Lung (tissue), 10 donors: ENCODE results near the gene POM121C. TPM values are rescaled to one million over a fixed set of nuclear protein-coding genes. Genes with fewer than 3 reads are reported as not detected.
"Not testable (repeated sequence)": the region's sequence is repeated elsewhere in the genome, so short reads cannot be mapped to it uniquely, and the experiment has no call there.

Experiments
- ATAC-seq: fragments of 200-7000 bp; cut with Tn5 transposase; one replicate; pipeline ENCODE4 v1.9.1; 2020; ENCODE audit warnings: moderate number of reproducible peaks; ENCODE audit not compliant: insufficient read depth, low FRiP score
- DNase-seq, 3 donors: peaks; one replicate each; pipeline ENCODE4 v3.0.0-alpha.2; 2013 to 2017
- H3K27ac ChIP-seq, 2 donors: one replicate each; pipeline ENCODE4 v1.5.1; 2013; ENCODE audit warnings: mild to moderate bottlenecking in 2 of 2, moderate library complexity in 2 of 2, control low read depth in 1 of 2, inconsistent platforms in 1 of 2, low read depth in 1 of 2, low read length in 1 of 2
- H3K27me3 ChIP-seq, 3 donors: one replicate each; pipeline ENCODE4 v1.5.1; 2013; ENCODE audit warnings: low read length in 2 of 3; ENCODE audit not compliant: control insufficient read depth in 3 of 3, insufficient read depth in 3 of 3
- H3K36me3 ChIP-seq, 4 donors: one replicate each; pipeline ENCODE4 v1.5.1; 2013; ENCODE audit warnings: low read length in 4 of 4, mild to moderate bottlenecking in 1 of 4, moderate library complexity in 1 of 4; ENCODE audit not compliant: control insufficient read depth in 4 of 4, insufficient read depth in 4 of 4
- H3K4me1 ChIP-seq, 5 donors: one replicate each; pipeline ENCODE4 v1.5.1; 2013; ENCODE audit warnings: low read length in 5 of 5, mild to moderate bottlenecking in 2 of 5, moderate library complexity in 1 of 5; ENCODE audit not compliant: control insufficient read depth in 5 of 5, insufficient read depth in 5 of 5
- H3K4me3 ChIP-seq: one replicate; pipeline ENCODE4 v1.5.1; 2013; ENCODE audit warnings: mild to moderate bottlenecking, control low read depth, moderate library complexity
- H3K9ac ChIP-seq, 2 donors: one replicate each; pipeline ENCODE4 v1.5.1; 2013; ENCODE audit warnings: low read length in 2 of 2, control low read depth in 1 of 2; ENCODE audit not compliant: insufficient read depth in 1 of 2
- H3K9me3 ChIP-seq, 4 donors: one replicate each; pipeline ENCODE4 v1.5.1; 2013; ENCODE audit warnings: low read length in 3 of 4, mild to moderate bottlenecking in 1 of 4, moderate library complexity in 1 of 4; ENCODE audit not compliant: control insufficient read depth in 4 of 4, insufficient read depth in 3 of 4
- WGBS, 2 donors: extraction: QIAGEN DNeasy Blood & Tissue Kit; methylation state at CpG; one replicate each; pipeline ENCODE4 v1.1.7; 2013; 5-methylcytosine and 5-hydroxymethylcytosine counted together
- polyA plus RNA-seq, 2 donors: library from polyadenylated mRNA; stranded (reverse); fragments of 200-250 nt; gene quantifications; one replicate each; pipeline ENCODE4 v1.2.1, GENCODE V29; 2013
- total RNA-seq, 2 donors: library from RNA; depleted of rRNA in 1 of 2; stranded (reverse); fragments of >200 nt in 1 of 2; gene quantifications; one replicate each; pipeline ENCODE4 v1.2.1, GENCODE V29; 2014 to 2021
- donor health status: Bipolar disorder and iron deficiency.
- donor health status: healthy.
- donor health status: DM: yes; HTN: yes; CAD: no.

Gene POM121C
- total and polyA plus RNA-seq, 4 donors: 13.2 to 37.4 (median 21.3) TPM

DNA sequence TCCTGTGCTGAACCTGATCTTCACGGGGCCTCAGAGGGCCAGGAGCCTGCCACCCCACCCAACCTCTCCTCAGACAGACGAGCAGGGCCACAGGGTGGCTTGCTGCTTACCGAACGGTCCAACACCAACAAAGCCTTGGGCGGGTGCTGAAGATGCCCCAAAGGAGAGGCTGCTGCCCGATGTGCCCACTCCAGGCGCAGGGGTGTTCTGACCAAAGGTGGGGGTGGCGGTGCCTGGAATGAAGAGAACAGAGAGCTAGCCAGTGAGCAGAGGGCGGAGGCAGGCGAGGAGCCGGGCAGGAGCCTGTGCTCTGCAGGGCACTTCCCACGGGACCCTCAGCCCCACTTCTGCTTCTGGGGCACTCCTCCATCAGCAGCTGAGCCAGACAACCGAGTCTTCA, 66.9 kb downstream of the POM121C start:
- not testable (repeated sequence) for H3K27ac ChIP-seq, H3K9me3 ChIP-seq, ATAC-seq, H3K27me3 ChIP-seq, H3K9ac ChIP-seq, DNase-seq, H3K4me3 ChIP-seq, H3K4me1 ChIP-seq
- 92 to 97% methylated on average over 11 to 12 of the region's 13 CpGs for WGBS, 2 donors
- H3K36me3 ChIP-seq: peaks cover 0 to 33% (median 4%) of the 10 kb centered on the region in 4 donors

GRCh38 chr7:75418292-75418858, 67.7 kb downstream of the POM121C start:
- not testable (repeated sequence) for H3K9ac ChIP-seq, H3K27me3 ChIP-seq, H3K9me3 ChIP-seq, H3K27ac ChIP-seq, H3K4me1 ChIP-seq, H3K4me3 ChIP-seq, DNase-seq
- ATAC-seq: peak; percentile 29
- WGBS, 2 donors: 92 to 95% methylated on average over 16 of the region's 20 CpGs
- H3K36me3 ChIP-seq: peaks cover 0 to 28% (median 4%) of the 10 kb centered on the region in 4 donors

GRCh38 chr7:75416787-75417186, 69.3 kb downstream of the POM121C start:
- not testable (repeated sequence) for H3K27me3 ChIP-seq, ATAC-seq, H3K27ac ChIP-seq, H3K9me3 ChIP-seq, H3K4me3 ChIP-seq, DNase-seq, H3K4me1 ChIP-seq, H3K9ac ChIP-seq
- 86 to 87% methylated on average over 8 of the region's 9 CpGs for WGBS, 2 donors
- H3K36me3 ChIP-seq: peaks cover 0 to 25% (median 4%) of the 10 kb centered on the region in 4 donors

DNA sequence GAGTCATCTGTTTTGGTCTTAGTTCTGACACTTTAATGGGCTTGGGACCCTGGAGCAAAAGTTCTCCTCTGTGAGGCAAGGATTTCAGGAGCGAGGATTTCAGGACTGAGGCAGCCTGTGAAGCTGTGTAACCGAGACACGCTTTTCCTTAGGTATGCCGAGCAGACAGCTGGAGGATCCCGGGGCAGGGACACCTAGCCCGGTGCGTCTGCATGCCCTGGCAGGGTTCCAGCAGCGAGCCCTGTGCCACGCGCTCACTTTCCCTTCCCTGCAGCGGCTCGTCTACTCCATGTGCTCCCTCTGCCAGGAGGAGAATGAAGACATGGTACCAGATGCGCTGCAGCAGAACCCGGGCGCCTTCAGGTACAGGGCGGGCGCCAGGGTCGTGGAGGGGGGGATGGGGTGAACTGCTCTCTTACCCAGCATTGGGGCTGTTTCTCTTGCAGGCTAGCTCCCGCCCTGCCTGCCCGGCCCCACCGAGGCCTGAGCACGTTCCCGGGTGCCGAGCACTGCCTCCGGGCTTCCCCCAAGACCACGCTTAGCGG, 70.2 kb downstream of the POM121C start:
- ATAC-seq, DNase-seq, H3K9me3 ChIP-seq, H3K27ac ChIP-seq, H3K9ac ChIP-seq, H3K4me3 ChIP-seq, H3K27me3 ChIP-seq, H3K4me1 ChIP-seq: not testable (repeated sequence)
- H3K36me3 ChIP-seq: peaks cover 0 to 20% (median under 1%) of the 10 kb centered on the region in 4 donors
- WGBS, 2 donors: 93 to 94% methylated on average over 13 to 18 of the region's 27 CpGs

- H3K9ac ChIP-seq, H3K27ac ChIP-seq, H3K27me3 ChIP-seq, H3K9me3 ChIP-seq, H3K4me1 ChIP-seq, ATAC-seq, DNase-seq, H3K4me3 ChIP-seq: not testable (repeated sequence)
- WGBS, 2 donors: 84 to 88% methylated on average over 11 of the region's 11 CpGs
- peaks cover 0 to 18% (median 0%) of the 10 kb centered on the region in 4 donors for H3K36me3 ChIP-seq
Observed at GRCh38 chr7:75415428-75415817, 70.7 kb downstream of the POM121C start.

DNA sequence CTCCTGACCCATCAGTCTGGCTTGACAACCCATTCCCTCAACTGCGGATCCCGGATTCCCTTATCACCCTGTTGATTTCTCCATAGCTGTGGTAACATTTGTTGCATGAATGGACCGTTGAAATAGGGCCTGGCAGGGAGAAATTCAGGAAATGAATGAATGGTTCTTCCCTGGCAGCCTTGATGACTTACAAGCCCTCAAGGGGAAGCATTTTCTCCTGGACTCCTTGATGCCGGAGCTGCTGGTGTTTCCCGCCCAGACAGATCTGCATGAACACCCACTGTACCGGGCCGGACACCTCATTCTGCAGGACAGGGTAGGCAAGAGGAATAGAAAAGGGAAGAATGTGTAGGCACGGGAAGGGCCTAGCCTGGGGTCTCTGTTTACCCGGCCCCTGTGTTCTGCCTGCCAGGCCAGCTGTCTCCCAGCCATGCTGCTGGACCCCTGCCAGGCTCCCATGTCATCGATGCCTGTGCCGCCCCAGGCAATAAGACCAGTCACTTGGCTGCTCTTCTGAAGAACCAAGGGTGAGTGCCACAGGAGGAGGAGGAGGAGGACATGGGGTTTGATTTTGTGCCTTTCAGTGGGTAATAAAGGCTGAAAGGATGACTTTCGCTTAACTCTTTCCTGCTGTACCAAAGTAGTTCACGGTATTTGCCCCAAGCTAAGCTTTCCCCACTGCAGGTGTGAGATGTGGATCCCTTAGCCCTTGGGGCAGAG, 71.2 kb downstream of the POM121C start:
- not testable (repeated sequence) for H3K4me3 ChIP-seq, H3K9me3 ChIP-seq, ATAC-seq, H3K4me1 ChIP-seq, H3K27ac ChIP-seq, H3K9ac ChIP-seq, H3K27me3 ChIP-seq, DNase-seq
- WGBS, 2 donors: 63 to 78% methylated on average over 10 to 11 of the region's 13 CpGs
- H3K36me3 ChIP-seq: peaks cover 0 to 18% (median 0%) of the 10 kb centered on the region in 4 donors

- H3K27me3 ChIP-seq, H3K4me1 ChIP-seq, ATAC-seq, H3K27ac ChIP-seq, H3K9me3 ChIP-seq, DNase-seq, H3K4me3 ChIP-seq, H3K9ac ChIP-seq: not testable (repeated sequence)
- peaks cover 0 to 14% (median 0%) of the 10 kb centered on the region in 4 donors for H3K36me3 ChIP-seq
- WGBS, 2 donors: 79 to 80% methylated on average over 4 to 5 of the region's 6 CpGs
Observed at GRCh38 chr7:75414204-75414603, 71.9 kb downstream of the POM121C start.

GRCh38 chr7:75410823-75411173, 75.3 kb downstream of the POM121C start:
- not testable (repeated sequence) for H3K27ac ChIP-seq, ATAC-seq, H3K36me3 ChIP-seq, H3K4me1 ChIP-seq, DNase-seq, H3K4me3 ChIP-seq, H3K9me3 ChIP-seq, H3K27me3 ChIP-seq, H3K9ac ChIP-seq
- WGBS, 2 donors: no CpG with 5 or more reads among the region's 13 CpGs
